ENCODE data around the gene HOXC5.
"Not testable (repeated sequence)": the region's sequence is repeated elsewhere in the genome, so short reads cannot be mapped to it uniquely, and the experiment has no call there.

HOXC5 gene

GRCh38 chr12:54065677-54066076 is 32.8 kb downstream of the HOXC5 start:
- Histone ChIP-seq H3K36me3 (ENCODE audit: insufficient read depth, low read length) (no peaks in the 10 kb centered on the region), H2AFZ (ENCODE audit: low read depth, low read length) (no peak overlapping the region), H3K9me3 (ENCODE audit: low read length) (peaks cover 2% of the 10 kb centered on the region), H3K27me3 (ENCODE audit: insufficient read depth, low read length) (peaks cover 47% of the 10 kb centered on the region), H3K4me3 (ENCODE audit: low read length) (no peak overlapping the region), H3K4me1 (ENCODE audit: insufficient read depth, low read length) (no peaks in the 10 kb centered on the region)

DNA sequence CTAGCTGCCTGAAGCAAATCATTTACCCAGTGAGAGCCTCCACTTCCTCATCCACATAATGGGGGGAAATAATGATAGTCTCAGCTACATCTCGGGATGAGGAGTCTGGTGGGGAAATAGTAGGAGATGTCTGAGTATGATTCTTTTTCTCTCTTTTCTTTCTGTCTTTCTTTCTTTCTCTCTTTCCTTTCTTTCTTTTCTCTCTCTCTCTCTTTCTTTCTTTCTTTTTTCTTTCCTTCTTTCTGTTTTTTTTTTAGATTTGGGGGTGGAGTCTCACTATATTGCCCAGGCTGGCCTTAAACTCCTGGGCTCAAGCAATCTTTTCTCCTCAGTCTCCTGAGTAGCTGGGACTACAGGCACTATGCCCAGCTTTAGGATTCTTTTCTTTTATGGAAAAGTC is 33.6 kb downstream of the HOXC5 start:
- Histone ChIP-seq H3K4me3 (ENCODE audit: low read length) (no peak overlapping the region), H3K27me3 (ENCODE audit: insufficient read depth, low read length) (peaks cover 40% of the 10 kb centered on the region), H3K36me3 (ENCODE audit: insufficient read depth, low read length) (no peaks in the 10 kb centered on the region), H3K9me3 (ENCODE audit: low read length) (no peaks in the 10 kb centered on the region), H2AFZ (ENCODE audit: low read depth, low read length) (no peak overlapping the region), H3K4me1 (ENCODE audit: insufficient read depth, low read length) (no peaks in the 10 kb centered on the region)

GRCh38 chr12:54068418-54069070 is 35.7 kb downstream of the HOXC5 start:
- Histone ChIP-seq H2AFZ (ENCODE audit: low read depth, low read length) (no peak overlapping the region), H3K36me3 (ENCODE audit: insufficient read depth, low read length) (no peaks in the 10 kb centered on the region), H3K27me3 (ENCODE audit: insufficient read depth, low read length) (peaks cover 21% of the 10 kb centered on the region), H3K4me1 (ENCODE audit: insufficient read depth, low read length) (no peaks in the 10 kb centered on the region), H3K4me3 (ENCODE audit: low read length) (no peak overlapping the region), H3K9me3 (ENCODE audit: low read length) (no peaks in the 10 kb centered on the region)

GRCh38 chr12:54071942-54072341 is 39.1 kb downstream of the HOXC5 start:
- Histone ChIP-seq H3K36me3 (ENCODE audit: insufficient read depth, low read length) (no peaks in the 10 kb centered on the region), H2AFZ (ENCODE audit: low read depth, low read length) (no peak overlapping the region), H3K4me3 (ENCODE audit: low read length) (no peak overlapping the region), H3K4me1 (ENCODE audit: insufficient read depth, low read length) (no peaks in the 10 kb centered on the region), H3K27me3 (ENCODE audit: insufficient read depth, low read length) (peaks cover 24% of the 10 kb centered on the region), H3K9me3 (ENCODE audit: low read length) (no peaks in the 10 kb centered on the region)

- no peaks in the 10 kb centered on the region for H3K4me1 ChIP-seq (ENCODE audit: insufficient read depth, low read length)
- H2AFZ ChIP-seq (ENCODE audit: low read depth, low read length) = no peak overlapping the region
- H3K4me3 ChIP-seq (ENCODE audit: low read length) = no peak overlapping the region
- no peaks in the 10 kb centered on the region for H3K36me3 ChIP-seq (ENCODE audit: insufficient read depth, low read length)
- peaks cover 36% of the 10 kb centered on the region for H3K27me3 ChIP-seq (ENCODE audit: insufficient read depth, low read length)
- H3K9me3 ChIP-seq (ENCODE audit: low read length) = no peaks in the 10 kb centered on the region
These were observed 41.5 kb downstream of the HOXC5 start for GRCh38 chr12:54074308-54074707.

DNA sequence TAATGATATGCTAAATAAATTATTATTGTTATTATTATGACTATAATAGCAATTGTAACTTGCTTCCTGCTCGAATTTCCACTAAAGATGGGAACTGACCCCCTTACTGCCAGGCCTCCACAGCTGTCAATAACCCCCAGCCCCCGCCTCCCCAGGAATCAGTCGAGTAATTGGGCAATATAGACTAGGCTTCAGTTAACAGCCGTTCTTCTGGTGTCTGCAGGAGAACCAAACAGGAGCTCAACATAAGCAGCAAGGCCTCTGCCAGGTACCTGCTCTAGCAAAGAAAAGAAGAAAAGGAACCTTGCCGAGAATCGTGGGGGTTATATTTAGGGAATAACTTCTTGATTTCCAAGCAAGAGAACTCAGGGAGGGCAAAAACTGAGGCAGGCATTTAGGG is 42.6 kb downstream of the HOXC5 start:
- H3K4me1 ChIP-seq (ENCODE audit: insufficient read depth, low read length) = no peaks in the 10 kb centered on the region
- H2AFZ ChIP-seq (ENCODE audit: low read depth, low read length) = no peak overlapping the region
- peaks cover 45% of the 10 kb centered on the region for H3K27me3 ChIP-seq (ENCODE audit: insufficient read depth, low read length)
- H3K9me3 ChIP-seq (ENCODE audit: low read length) = peaks cover 1% of the 10 kb centered on the region
- no peak overlapping the region for H3K4me3 ChIP-seq (ENCODE audit: low read length)
- no peaks in the 10 kb centered on the region for H3K36me3 ChIP-seq (ENCODE audit: insufficient read depth, low read length)

GRCh38 chr12:54075974-54076373 is 43.1 kb downstream of the HOXC5 start:
- H3K4me3 ChIP-seq (ENCODE audit: low read length) = no peak overlapping the region
- H3K4me1 ChIP-seq (ENCODE audit: insufficient read depth, low read length) = no peaks in the 10 kb centered on the region
- no peaks in the 10 kb centered on the region for H3K36me3 ChIP-seq (ENCODE audit: insufficient read depth, low read length)
- peaks cover 50% of the 10 kb centered on the region for H3K27me3 ChIP-seq (ENCODE audit: insufficient read depth, low read length)
- H3K9me3 ChIP-seq (ENCODE audit: low read length) = peaks cover 1% of the 10 kb centered on the region
- no peak overlapping the region for H2AFZ ChIP-seq (ENCODE audit: low read depth, low read length)

DNA sequence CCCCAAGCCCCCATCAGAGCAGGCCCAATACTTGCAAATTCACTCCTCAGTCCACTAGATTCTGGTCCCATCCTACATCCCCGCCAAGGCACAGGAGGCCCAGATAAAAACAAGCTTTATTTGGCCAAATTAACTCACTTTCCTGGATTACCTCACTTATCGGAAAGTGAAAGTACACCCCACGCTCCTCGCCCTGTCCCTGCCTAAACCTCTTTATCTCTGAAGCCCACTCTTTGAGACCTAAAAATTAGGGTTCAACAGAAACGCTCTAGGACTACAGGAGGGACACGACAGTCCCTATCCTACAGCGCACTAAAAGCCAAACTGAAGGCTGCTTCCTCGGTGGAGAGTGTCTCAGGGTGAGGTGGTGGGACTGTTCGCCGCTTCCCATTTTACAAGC is 45.0 kb downstream of the HOXC5 start:
- not testable (repeated sequence) for H2AFZ ChIP-seq (ENCODE audit: low read depth, low read length); H3K36me3 ChIP-seq (ENCODE audit: insufficient read depth, low read length); H3K9me3 ChIP-seq (ENCODE audit: low read length); H3K4me1 ChIP-seq (ENCODE audit: insufficient read depth, low read length); H3K4me3 ChIP-seq (ENCODE audit: low read length)
- H3K27me3 ChIP-seq (ENCODE audit: insufficient read depth, low read length) = peaks cover 62% of the 10 kb centered on the region

- peaks cover 70% of the 10 kb centered on the region for H3K27me3 ChIP-seq (ENCODE audit: insufficient read depth, low read length)
- not testable (repeated sequence) for H3K4me3 ChIP-seq (ENCODE audit: low read length); H2AFZ ChIP-seq (ENCODE audit: low read depth, low read length); H3K36me3 ChIP-seq (ENCODE audit: insufficient read depth, low read length); H3K4me1 ChIP-seq (ENCODE audit: insufficient read depth, low read length); H3K9me3 ChIP-seq (ENCODE audit: low read length)
These were observed 46.3 kb downstream of the HOXC5 start for GRCh38 chr12:54079115-54079514.

GRCh38 chr12:54080008-54080924 is 47.4 kb downstream of the HOXC5 start:
- peaks cover 71% of the 10 kb centered on the region for H3K27me3 ChIP-seq (ENCODE audit: insufficient read depth, low read length)
- H2AFZ ChIP-seq (ENCODE audit: low read depth, low read length); H3K4me1 ChIP-seq (ENCODE audit: insufficient read depth, low read length): not testable (repeated sequence)

DNA sequence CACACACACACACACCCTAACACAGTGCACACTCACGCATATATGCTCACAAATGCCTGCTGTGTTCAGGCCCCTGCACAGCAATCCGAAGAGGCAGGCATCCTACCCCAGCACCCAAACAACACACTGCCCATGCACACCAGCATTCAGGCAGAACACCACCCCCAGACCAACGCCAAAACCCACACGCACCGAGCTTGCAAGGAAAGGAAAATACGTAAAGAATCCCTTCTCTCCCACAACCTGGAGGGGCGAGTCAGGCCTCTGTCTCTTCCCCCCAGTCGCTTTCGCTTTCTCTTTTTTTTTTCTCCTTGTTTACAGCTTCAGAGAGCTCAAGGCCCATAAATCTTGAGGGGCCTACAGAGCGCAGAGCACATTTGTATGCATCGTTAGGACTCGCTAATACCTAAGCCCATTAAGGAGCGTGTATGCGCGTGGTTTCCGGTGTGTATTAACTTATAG is 48.2 kb downstream of the HOXC5 start:
- not testable (repeated sequence) for H3K4me3 ChIP-seq (ENCODE audit: low read length); H3K4me1 ChIP-seq (ENCODE audit: insufficient read depth, low read length); H2AFZ ChIP-seq (ENCODE audit: low read depth, low read length); H3K36me3 ChIP-seq (ENCODE audit: insufficient read depth, low read length); H3K9me3 ChIP-seq (ENCODE audit: low read length)
- H3K27me3 ChIP-seq (ENCODE audit: insufficient read depth, low read length) = peaks cover 67% of the 10 kb centered on the region

More at GRCh38 chr12:54080008-54080924, 47.4 kb downstream of the HOXC5 start:
- H3K9me3 ChIP-seq (ENCODE audit: low read length); H3K36me3 ChIP-seq (ENCODE audit: insufficient read depth, low read length); H3K4me3 ChIP-seq (ENCODE audit: low read length): not testable (repeated sequence)

DNA sequence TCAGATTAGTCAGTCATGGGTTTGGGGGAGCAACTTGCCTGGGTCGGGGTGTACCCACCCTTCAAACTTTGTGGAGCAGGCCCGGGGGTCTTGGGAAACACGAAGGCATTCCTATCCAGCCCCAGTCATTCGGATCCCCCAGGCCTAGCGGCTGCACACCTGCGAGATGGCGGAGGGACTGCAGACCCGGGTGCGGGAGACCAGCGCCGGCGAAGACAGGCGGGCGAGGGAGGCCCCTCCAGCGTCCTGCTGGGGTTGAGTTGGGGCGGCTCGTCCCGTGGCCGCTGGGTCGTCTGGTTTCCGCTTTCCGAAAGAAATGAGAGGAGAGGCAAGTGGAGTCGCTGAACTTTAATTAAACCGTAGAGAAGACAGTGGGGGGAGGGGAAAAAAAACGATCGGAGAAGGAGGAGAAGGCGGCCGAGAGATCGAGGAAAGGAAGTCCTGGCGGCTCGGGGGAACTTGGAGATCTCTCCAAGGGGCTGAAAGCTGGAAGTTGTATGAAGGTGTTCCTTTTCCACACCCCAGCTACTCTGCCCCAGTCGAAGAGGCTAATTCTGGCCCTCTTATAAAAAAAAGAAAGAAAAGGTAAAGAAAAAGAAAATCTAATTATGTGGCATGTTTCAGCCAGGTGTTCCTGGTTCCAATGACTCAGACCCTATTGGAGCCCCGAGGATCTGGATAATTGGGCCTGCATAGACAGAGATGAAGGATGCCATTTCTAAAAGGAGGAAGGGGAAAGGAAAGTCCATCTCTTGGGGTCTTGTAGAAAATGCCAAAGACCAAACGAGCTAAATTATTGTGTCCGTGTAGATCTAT is 48.9 kb downstream of the HOXC5 start:
- peaks cover 66% of the 10 kb centered on the region for H3K27me3 ChIP-seq (ENCODE audit: insufficient read depth, low read length)
- not testable (repeated sequence) for H2AFZ ChIP-seq (ENCODE audit: low read depth, low read length)

DNA sequence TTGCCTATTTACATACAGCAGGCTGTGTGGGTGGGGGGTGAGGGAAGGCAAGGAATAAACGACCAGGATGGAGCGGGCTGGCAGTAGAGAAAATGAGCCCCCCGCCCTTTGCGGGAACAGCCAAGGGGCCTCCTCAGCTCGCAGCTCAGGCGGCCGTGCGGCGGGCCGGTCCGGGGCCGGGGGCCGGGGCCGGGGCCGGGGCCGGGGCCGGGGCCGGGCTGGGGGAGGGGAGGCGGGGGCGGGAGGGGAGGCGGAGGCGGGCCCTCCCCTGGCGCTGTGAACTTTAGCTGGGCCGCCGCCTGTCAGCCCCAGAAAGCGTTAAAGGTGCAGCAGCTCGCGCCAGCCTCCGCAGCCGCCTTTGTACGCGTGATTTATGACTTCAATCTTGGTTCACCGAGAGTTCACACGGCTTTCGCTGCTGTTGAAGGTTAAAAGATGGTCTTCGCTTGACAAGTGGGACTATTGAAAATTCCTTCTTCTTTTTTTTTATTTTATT is 49.6 kb downstream of the HOXC5 start:
- Histone ChIP-seq H3K36me3 (ENCODE audit: insufficient read depth, low read length) (no peaks in the 10 kb centered on the region), H3K9me3 (ENCODE audit: low read length) (peaks cover 1% of the 10 kb centered on the region), H3K4me3 (ENCODE audit: low read length) (no peak overlapping the region), H3K4me1 (ENCODE audit: insufficient read depth, low read length) (no peaks in the 10 kb centered on the region), H3K27me3 (ENCODE audit: insufficient read depth, low read length) (peaks cover 61% of the 10 kb centered on the region), H2AFZ (ENCODE audit: low read depth, low read length) (no peak overlapping the region)

More for the DNA sequence above, 48.9 kb downstream of the HOXC5 start:
- H3K36me3 ChIP-seq (ENCODE audit: insufficient read depth, low read length); H3K4me1 ChIP-seq (ENCODE audit: insufficient read depth, low read length); H3K9me3 ChIP-seq (ENCODE audit: low read length); H3K4me3 ChIP-seq (ENCODE audit: low read length): not testable (repeated sequence)
